CD4-positive, alpha-beta T cell treated with Interleukin-4 for 4 hours (primary cell): ENCODE measurements around the gene TAOK2.

ENCODE experiments used
- DNase-seq: peaks from one replicate; pipeline ENCODE4 v3.0.0-alpha.2; 2020

Gene TAOK2

GRCh38 chr16:29963021-29963743, 10.5 kb upstream of the TAOK2 start:
- DNase-seq = no peak

- no peak for DNase-seq
Observed at GRCh38 chr16:29968205-29968604, 5.5 kb upstream of the TAOK2 start.

GRCh38 chr16:29971304-29971703, 2.4 kb upstream of the TAOK2 start:
- DNase-seq = no peak

- no peak for DNase-seq
Observed at GRCh38 chr16:29972500-29972899, 1.2 kb upstream of the TAOK2 start.

DNA sequence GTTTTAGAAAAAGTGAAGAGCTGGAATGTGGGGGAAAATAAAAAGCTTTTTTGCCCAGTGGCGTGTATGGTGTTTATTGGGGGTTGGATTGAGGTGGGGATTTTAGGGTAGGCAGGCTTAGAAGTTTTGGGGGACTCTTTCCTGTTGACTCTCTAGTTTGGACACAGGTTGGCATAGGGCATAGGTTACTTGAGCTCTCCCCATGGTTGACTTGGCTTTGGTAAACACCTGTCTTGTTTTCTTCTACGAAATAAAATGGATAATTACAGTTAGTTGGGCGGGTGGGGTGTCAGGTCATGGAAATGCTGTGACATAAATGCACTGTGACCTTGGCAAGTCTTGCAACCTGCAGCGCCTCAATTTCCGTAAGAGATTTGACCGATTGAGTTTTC, 680 bp upstream of the TAOK2 start:
- DNase-seq = no peak

GRCh38 chr16:29974291-29975133, 844 bp downstream of the TAOK2 start:
- no peak for DNase-seq

DNA sequence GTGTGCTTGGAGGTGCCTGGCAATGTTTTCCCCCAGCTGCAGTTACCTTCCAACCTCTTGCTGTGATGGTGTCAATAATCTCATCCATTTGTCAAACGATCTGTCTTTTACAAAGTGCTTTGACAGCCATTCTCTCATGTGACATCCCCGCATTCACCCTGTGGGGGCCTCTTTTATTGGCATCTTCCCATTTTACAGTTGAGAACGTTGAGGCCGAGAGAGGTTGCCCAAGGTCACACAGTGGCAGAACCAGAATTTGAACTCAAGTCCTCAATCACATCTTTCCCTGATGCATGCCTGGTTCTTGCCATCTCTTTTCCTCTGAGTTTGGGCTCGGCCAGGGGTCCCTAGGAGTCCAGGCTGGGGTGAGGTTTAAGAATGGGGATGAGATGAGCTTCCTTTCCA, 1.5 kb downstream of the TAOK2 start:
- DNase-seq = no peak

DNA sequence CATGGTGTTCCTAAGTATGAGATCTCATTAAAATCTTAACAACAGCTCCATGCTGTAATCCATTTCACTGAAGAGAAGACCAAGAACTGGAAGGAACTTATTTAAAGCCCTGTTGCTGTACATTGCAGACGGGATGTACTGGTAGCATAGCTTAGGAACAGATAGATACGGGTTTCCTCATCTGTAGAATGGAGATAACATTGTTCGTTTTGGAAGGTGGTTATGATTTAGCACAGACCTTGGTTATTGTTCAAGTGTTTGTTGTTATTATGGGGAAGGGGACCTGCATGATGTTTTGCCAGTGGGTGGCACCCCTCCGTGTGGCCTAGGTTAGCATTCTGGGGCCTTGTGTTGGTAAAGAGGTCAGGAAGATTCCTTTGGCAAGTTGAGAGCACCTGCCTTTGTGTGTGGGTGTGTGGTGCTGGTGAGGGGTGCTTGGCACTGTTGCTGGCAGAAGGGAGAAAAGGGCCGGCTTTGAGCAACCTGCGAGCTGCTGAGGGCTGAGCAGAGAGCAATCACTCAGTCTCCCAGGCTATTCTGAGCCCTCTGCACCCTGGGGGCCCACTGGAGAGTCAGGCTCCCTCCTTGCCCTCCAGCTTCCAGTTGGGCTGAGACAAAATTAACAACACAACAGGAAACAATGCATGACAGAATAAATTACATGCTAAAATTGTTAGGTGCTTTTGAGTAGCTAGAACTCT, 2.3 kb downstream of the TAOK2 start:
- DNase-seq = no peak

GRCh38 chr16:29977063-29977825, 3.6 kb downstream of the TAOK2 start:
- no peak for DNase-seq

- no peak for DNase-seq
Observed at GRCh38 chr16:29978081-29978480, 4.4 kb downstream of the TAOK2 start.

DNA sequence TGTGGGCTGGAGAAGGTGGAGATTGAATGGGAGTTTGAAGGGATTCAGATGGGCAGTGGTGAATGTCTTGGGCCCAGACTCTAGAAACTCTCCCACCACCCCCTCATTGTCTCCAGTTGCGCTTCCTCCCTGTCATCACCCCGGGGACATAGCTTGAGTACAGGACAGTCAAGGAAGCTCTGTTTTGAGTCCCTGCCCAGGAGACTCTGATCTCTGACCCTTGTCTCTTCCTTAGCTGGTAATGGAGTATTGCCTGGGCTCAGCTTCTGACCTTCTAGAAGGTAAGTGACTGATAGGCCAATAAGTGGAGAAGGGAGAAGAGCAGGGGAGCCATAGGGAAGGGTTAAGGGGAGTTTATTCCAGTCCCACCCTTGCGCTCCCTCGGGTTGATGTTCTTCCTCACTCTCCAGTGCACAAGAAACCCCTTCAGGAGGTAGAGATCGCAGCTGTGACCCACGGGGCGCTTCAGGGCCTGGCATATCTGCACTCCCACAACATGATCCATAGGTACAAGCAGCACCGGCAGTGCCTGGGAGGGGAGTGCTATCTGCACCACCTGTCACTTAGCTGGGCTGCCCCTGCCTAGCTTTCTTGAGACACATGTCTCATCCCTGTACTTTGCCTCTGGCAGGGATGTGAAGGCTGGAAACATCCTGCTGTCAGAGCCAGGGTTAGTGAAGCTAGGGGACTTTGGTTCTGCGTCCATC, 5.0 kb downstream of the TAOK2 start:
- DNase-seq = no peak

DNA sequence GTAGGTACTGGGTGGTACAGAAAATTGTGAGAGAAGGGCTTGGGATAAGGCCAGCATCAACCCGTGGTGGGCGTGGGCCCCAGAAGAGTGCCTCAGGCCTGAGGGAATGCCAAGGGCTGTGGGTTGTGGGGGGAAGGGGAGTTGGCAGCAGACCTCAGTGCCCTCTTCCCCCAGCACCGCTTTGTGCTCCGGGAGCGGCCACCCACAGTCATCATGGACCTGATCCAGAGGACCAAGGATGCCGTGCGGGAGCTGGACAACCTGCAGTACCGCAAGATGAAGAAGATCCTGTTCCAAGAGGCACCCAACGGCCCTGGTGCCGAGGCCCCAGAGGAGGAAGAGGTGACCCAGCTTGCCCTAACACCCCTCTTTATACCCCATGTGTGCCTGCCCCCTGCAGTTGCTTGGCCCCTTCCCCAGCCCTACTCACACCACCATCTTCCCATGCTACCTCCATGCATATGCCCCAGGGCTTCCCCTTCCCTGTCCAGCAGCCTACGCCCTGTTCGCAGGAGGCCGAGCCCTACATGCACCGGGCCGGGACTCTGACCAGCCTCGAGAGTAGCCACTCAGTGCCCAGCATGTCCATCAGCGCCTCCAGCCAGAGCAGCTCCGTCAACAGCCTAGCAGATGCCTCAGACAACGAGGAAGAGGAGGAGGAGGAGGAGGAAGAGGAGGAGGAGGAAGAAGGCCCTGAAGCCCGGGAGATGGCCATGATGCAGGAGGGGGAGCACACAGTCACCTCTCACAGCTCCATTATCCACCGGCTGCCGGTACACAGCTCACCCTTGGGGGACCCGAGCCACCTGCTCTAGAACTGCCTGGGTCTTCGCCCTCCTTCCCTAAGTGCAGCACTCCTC, 9.1 kb downstream of the TAOK2 start:
- no peak for DNase-seq

DNA sequence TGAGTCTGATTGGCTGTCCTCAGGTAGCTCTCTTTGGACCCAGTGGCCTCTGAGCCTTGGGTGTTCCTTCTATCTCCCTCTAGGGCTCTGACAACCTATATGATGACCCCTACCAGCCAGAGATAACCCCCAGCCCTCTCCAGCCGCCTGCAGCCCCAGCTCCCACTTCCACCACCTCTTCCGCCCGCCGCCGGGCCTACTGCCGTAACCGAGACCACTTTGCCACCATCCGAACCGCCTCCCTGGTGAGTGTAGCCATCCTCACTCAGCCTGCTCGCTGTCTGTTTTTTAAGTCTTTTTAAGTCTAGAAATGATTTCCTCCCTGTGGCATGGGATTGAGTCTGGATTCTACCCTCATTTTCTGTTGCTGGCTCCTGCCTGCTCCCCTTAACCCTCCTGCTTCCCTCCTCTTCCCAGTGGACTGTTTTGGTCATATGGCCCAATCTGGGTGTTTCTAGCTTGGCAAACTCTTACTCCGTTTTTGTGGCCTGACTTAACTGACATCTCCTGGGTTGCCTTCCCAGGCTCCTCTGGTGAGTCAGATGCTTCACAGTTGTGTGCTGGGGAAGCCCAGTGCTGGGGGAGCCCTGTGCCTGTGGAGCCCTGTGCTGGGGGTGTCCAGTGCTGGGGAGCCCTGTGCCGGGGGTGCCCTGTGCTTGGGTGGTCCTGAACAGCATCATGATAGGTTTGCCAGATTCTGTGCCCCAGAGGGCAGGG, 9.9 kb downstream of the TAOK2 start:
- DNase-seq = no peak

DNA sequence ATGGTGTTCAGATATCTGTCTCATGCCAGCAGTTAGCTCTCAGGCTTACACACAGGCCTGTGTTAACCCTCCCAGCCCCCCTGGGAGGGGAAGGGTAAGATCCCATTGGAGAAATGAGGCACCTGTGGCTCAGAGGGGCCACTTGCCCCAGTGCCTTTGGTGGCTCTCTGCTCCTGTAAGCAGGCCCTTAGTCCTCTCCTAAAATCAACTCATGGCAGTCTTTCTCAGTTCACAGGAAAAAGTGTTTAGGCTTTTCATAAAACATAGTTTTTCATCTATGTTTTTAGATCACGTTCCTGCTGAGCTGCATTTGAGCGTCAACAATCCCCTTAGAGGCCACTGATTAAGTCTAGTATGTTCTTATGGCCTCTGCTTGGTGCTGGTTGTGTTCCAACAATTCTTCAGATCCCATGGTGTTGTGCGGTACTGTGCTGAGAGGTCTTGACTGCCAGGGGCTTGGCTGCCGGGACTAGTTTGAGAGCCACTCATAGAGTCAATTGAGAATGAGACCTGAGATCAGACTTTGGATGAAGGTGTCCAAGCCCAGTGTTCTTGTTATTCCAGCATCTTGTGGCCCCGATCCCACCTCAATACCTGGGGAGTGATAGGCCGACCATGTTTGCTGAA, 10.6 kb downstream of the TAOK2 start:
- DNase-seq = no peak

- no peak for DNase-seq
Observed at GRCh38 chr16:29984764-29985147, 11.1 kb downstream of the TAOK2 start.

DNA sequence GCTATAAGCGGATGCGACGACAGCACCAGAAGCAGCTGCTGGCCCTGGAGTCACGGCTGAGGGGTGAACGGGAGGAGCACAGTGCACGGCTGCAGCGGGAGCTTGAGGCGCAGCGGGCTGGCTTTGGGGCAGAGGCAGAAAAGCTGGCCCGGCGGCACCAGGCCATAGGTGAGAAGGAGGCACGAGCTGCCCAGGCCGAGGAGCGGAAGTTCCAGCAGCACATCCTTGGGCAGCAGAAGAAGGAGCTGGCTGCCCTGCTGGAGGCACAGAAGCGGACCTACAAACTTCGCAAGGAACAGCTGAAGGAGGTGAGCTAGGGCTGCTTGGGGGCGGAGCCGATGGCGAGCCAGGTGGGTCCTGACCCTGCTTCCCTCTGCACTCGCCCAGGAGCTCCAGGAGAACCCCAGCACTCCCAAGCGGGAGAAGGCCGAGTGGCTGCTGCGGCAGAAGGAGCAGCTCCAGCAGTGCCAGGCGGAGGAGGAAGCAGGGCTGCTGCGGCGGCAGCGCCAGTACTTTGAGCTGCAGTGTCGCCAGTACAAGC, 11.7 kb downstream of the TAOK2 start:
- no peak for DNase-seq

GRCh38 chr16:29986231-29986630, 12.6 kb downstream of the TAOK2 start:
- DNase-seq = no peak

- no peak for DNase-seq
Observed at GRCh38 chr16:29986931-29987330, 13.3 kb downstream of the TAOK2 start.

DNA sequence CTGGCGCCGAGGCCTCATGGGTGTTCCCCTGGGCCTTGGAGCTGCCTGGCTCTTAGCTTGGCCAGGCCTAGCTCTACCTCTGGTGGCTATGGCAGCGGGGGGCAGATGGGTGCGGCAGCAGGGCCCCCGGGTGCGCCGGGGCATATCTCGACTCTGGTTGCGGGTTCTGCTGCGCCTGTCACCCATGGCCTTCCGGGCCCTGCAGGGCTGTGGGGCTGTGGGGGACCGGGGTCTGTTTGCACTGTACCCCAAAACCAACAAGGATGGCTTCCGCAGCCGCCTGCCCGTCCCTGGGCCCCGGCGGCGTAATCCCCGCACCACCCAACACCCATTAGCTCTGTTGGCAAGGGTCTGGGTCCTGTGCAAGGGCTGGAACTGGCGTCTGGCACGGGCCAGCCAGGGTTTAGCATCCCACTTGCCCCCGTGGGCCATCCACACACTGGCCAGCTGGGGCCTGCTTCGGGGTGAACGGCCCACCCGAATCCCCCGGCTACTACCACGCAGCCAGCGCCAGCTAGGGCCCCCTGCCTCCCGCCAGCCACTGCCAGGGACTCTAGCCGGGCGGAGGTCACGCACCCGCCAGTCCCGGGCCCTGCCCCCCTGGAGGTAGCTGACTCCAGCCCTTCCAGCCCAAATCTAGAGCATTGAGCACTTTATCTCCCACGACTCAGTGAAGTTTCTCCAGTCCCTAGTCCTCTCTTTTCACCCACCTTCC, 13.9 kb downstream of the TAOK2 start:
- no peak for DNase-seq
